ENCODE results near the gene IFT122.

IFT122 gene

DNA sequence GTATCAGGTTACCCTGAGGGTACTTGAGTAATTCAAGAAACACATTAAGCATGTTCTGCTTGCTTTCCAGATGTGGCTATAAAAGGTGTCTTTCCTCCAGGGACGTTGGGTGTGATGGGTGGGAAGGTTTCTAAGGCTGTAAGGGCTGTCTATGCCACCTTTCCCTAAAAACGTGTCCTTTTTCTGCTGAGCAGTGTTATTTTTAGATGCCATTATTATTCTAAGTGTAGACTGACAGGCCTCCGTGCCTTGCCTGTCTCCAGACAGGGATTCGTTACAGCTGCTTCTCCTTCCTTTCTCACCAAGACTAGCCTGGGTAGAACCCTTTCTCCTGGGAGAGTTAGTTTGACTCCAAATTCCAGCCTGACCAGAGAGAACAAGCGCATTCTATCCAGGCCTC lies 61.6 kb downstream of the IFT122 start:
- TF ChIP-seq, protein P1, sequence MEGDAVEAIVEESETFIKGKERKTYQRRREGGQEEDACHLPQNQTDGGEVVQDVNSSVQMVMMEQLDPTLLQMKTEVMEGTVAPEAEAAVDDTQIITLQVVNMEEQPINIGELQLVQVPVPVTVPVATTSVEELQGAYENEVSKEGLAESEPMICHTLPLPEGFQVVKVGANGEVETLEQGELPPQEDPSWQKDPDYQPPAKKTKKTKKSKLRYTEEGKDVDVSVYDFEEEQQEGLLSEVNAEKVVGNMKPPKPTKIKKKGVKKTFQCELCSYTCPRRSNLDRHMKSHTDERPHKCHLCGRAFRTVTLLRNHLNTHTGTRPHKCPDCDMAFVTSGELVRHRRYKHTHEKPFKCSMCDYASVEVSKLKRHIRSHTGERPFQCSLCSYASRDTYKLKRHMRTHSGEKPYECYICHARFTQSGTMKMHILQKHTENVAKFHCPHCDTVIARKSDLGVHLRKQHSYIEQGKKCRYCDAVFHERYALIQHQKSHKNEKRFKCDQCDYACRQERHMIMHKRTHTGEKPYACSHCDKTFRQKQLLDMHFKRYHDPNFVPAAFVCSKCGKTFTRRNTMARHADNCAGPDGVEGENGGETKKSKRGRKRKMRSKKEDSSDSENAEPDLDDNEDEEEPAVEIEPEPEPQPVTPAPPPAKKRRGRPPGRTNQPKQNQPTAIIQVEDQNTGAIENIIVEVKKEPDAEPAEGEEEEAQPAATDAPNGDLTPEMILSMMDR (IDR thresholded peaks at IDR 0.05; ENCODE audit: borderline replicate concordance, insufficient read depth, low read depth, low read length) = no peak
- H3K4me3 ChIP-seq (ENCODE audit: low read depth, low read length) = no peak overlapping the region

DNA sequence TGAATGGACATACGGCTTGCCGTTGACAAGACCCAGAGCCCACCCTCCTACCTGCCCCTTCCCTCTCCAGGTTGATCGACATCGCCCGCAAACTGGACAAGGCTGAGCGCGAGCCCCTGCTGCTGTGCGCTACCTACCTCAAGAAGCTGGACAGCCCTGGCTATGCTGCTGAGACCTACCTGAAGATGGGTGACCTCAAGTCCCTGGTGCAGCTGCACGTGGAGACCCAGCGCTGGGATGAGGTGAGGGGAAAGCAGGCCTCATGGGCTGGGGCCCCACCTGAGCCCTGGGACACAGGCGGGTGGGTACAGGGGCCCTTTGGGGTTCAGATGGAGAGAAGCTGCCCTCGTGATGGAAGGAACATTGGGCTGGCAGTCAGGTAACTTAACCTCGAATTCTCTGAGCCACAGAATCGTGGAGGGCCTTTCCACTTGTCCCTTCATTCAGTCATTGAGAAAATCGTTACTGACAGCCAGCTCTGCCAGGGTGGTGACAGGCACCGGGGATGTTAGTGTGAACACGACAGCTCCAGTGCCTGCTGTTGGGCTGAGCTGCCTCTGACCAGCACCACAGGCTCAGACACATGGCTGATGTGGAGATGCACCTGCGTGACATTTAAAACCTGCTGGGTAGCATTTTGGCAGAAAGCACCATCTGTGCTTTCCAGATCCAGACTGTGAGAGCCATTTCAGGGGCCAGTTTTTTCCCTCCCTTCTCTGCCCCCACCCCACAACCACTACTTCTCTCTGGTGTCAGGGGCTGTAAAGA lies 62.8 kb downstream of the IFT122 start:
- no peak overlapping the region for H3K4me3 ChIP-seq (ENCODE audit: low read depth, low read length)
- TF ChIP-seq, protein P1 (IDR thresholded peaks at IDR 0.05; ENCODE audit: borderline replicate concordance, insufficient read depth, low read depth, low read length) = no peak

DNA sequence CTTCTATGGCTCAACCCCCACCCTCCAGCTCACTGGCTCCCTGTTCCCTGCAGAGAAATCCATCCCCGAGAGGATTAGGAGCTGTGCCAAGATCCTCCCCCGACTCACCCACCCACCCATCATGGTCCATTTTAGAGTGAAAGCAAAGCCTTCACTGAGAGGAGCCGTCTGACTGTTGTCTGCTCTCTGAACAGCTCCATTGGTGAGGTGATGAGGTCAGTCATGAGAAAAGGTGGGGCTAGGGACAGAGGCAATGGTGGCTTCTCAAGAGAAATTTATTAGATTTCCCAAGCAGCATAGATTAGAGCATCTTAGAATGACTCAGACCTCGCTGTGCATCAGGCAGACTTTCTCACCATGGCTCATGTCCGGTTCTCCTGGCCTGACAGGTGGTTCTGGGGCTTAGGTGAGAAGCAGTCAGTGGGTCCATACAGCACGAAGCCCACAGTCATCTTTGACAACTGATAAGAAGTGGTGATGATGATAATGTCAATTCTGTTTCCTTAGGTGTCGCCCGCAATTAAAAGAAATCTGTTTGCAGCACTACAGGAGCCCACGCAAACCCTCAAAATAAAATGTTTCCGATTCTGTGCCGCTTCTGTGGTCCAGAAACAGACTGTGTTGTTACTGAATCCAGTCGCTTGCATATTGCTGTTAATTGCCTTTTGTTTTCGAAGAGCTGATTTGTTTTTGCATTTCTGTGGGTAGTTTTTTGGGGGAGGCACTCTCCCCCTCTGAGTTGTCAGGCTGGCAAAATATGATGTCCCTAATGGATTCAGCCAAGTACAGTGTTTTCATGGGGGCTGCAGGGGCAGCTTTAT lies 63.7 kb downstream of the IFT122 start:
- H3K4me3 ChIP-seq (ENCODE audit: low read depth, low read length) = no peak overlapping the region
- TF ChIP-seq, protein P1 (IDR thresholded peaks at IDR 0.05; ENCODE audit: borderline replicate concordance, insufficient read depth, low read depth, low read length) = no peak

DNA sequence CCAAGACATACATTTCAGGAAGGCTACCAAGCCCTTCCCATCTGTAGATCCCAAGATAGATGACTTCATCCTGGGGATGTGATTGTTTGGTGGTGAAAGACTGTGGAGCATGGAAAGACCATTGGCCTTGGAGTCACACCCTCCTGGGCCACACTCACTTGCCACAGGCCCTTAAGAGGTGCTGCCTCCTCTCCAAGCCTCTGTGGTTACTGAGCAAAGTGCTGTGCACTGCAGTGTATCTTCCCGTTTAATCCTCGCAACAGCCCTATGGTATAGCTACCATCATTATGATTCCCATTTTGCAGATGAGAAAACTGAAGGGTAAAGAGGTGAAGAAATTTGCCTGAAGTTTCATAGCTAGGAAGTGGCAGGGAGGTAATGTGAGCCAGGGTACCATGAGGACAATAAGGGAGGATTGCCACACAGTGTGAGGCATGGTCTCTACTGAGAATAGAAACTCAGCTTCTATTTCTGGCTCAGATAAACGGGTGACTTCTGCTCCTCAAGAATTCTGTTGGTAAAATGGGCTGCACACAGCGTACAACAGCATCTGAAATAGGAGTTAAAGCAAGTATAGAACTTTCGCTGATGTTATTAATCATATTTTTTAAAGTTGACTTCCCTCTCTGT lies 64.6 kb downstream of the IFT122 start:
- TF ChIP-seq, protein P1 (IDR thresholded peaks at IDR 0.05; ENCODE audit: borderline replicate concordance, insufficient read depth, low read depth, low read length) = no peak
- no peak overlapping the region for H3K4me3 ChIP-seq (ENCODE audit: low read depth, low read length)

DNA sequence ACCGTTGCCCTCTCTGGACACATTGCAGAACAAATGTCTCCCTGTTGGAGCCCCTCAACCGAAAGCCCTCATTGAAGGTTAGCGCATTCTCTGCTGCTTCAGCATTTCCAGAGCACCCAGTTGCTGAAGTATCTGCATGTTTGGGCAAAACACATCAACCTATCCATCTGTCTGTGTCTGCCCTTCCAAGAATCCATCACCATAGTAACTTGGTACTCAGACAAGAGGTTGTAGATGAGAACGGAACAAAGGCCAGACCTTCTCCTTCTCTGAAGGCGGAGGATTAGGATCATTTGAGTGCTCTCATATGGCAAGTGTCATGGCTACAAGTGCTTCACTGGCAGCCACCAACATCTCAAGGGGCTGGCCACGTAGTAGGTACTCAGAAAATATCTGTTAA lies 65.3 kb downstream of the IFT122 start:
- TF ChIP-seq, protein P1 (IDR thresholded peaks at IDR 0.05; ENCODE audit: borderline replicate concordance, insufficient read depth, low read depth, low read length) = no peak

DNA sequence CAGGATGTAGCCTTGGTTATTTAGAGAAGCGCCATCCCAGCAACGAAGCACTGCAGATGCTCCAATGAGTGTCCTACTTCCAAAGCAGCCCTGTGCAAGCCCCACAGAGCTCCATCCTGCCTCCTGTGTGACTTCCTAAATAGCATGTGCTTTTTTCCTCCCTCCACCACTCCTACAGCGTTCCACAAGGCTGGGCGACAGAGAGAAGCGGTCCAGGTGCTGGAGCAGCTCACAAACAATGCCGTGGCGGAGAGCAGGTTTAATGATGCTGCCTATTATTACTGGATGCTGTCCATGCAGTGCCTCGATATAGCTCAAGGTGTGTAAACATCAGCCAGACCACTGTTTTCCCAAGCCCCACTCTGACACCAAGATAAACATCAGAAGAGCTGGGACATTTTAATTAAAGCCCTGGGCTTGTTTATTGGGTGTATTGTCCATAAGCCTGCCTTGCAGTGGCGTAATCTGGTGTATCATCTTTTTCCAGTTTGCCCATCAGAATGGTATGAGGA lies 66.3 kb downstream of the IFT122 start:
- no peak overlapping the region for H3K4me3 ChIP-seq (ENCODE audit: low read depth, low read length)
- TF ChIP-seq, protein P1 (IDR thresholded peaks at IDR 0.05; ENCODE audit: borderline replicate concordance, insufficient read depth, low read depth, low read length) = no peak

More for the DNA sequence above, 65.3 kb downstream of the IFT122 start:
- no peak overlapping the region for H3K4me3 ChIP-seq (ENCODE audit: low read depth, low read length)
